Measurements from ENCODE around the gene BEX3.

GRCh38 chrX:103414561-103414960, 38.2 kb downstream of the BEX3 start:
- no peak for TF ChIP-seq CTCF (IDR thresholded peaks at IDR 0.05)
- no peak for TF ChIP-seq POLR2A (IDR thresholded peaks at IDR 0.05)
- no peak for TF ChIP-seq POLR2AphosphoS5 (IDR thresholded peaks at IDR 0.05)

Data from breast epithelium (tissue), 3 donors.